ENCODE results near the gene RHBDD3.

Gene RHBDD3

DNA sequence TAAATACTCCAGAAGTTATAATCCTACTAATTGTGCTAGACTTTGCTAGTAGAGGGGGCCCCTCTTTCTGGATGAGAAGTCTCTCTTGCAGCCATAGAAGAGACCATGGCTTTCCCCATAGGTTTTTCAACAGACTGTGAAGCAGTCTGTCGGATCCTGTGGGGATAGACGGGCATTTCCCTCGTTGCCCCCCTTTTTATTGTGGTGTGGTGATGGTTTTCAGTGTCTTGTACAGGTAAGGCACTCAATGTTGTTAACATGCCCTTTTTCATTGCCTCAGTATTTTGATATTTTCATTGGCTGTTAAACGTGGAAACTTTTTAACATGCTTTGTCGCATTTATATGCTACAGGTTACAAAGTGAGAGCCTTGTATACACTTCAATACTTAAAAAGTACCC is 22.3 kb upstream of the RHBDD3 start:
- DNase-seq (ENCODE audit: extremely low spot score), result no peak
- TF ChIP-seq CTCF (IDR thresholded peaks at IDR 0.05; ENCODE audit: control extremely low read depth, extremely low read depth, low read depth, missing control alignments), result no peak
- ChIA-PET POLR2A (no interaction called here), CTCF (interaction anchor here (1.5 to 1.6 kb wide), 2 partner anchors 17 to 45 kb away, joined by 3 to 5 read pairs; partner anchors contain the start of gene GAS2L1)

GRCh38 chr22:29288837-29289236 is 21.1 kb upstream of the RHBDD3 start:
- ChIA-PET CTCF (interaction anchor here (1.2 to 1.4 kb wide), 2 partner anchors 14 to 15 kb away, joined by 3 to 5 read pairs; no protein-coding TSS in a partner anchor), POLR2A (no interaction called here)
- no peak for DNase-seq (ENCODE audit: extremely low spot score)
- TF ChIP-seq CTCF (IDR thresholded peaks at IDR 0.05; ENCODE audit: control extremely low read depth, extremely low read depth, low read depth, missing control alignments), result no peak

GRCh38 chr22:29284196-29284595 is 16.4 kb upstream of the RHBDD3 start:
- ChIA-PET POLR2A (no interaction called here), CTCF (interaction anchor here (1.2 kb wide), 2 partner anchors 9 to 11 kb away, joined by 3 read pairs; no protein-coding TSS in a partner anchor)
- DNase-seq (ENCODE audit: extremely low spot score), result no peak
- TF ChIP-seq CTCF (IDR thresholded peaks at IDR 0.05; ENCODE audit: control extremely low read depth, extremely low read depth, low read depth, missing control alignments), result no peak

GRCh38 chr22:29277927-29278326 is 10.1 kb upstream of the RHBDD3 start:
- ChIA-PET CTCF (interaction anchor here (1.0 to 1.5 kb wide), 3 partner anchors 9 to 28 kb away, joined by 3 to 4 read pairs (median 3); partner anchors contain the start of gene GAS2L1), POLR2A (no interaction called here)
- no peak for TF ChIP-seq CTCF (IDR thresholded peaks at IDR 0.05; ENCODE audit: control extremely low read depth, extremely low read depth, low read depth, missing control alignments)
- no peak for DNase-seq (ENCODE audit: extremely low spot score)

DNA sequence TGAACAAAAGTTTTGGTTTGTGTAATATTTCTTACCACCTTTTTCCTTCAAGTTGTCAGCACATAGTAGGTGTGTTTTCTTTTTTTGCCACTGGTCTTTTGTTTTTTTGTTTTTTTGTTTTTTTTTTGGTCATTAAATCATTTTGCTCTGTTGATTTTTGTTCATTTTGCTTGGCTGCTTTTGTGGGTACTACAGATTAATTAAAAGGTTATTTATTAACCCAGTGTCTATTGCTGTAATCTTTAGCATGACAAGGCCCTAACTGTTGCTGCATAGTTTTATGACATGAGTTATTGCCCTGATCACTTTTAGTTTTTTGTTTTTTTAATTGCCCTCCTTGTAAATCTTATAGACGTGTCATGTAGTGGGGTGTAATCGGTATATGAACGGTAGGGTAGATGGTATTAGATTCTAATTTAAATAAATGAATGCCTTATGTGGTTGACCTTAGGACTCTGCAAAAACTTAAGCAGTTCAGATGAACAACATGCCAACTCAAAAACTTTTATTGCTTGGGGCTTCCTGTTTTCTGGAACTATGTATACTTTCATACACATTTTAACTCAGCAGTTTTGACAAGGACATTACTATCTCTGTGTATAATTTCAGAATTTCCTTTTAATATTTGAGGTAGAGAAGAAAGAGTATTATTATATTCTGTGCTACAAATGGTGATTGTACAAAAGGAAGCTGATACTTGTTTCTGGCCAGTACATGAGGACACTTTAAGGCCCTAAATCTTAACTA is 8.2 kb upstream of the RHBDD3 start:
- ChIA-PET CTCF (interaction anchor here (1.5 kb wide), 1 partner anchor 17 kb away, joined by 4 read pairs; no protein-coding TSS in a partner anchor), POLR2A (interaction anchor here (0.6 kb wide), 1 partner anchor 108 kb away, joined by 3 read pairs; no protein-coding TSS in a partner anchor)
- TF ChIP-seq CTCF (IDR thresholded peaks at IDR 0.05; ENCODE audit: control extremely low read depth, extremely low read depth, low read depth, missing control alignments), result no peak
- DNase-seq (ENCODE audit: extremely low spot score), result no peak

DNA sequence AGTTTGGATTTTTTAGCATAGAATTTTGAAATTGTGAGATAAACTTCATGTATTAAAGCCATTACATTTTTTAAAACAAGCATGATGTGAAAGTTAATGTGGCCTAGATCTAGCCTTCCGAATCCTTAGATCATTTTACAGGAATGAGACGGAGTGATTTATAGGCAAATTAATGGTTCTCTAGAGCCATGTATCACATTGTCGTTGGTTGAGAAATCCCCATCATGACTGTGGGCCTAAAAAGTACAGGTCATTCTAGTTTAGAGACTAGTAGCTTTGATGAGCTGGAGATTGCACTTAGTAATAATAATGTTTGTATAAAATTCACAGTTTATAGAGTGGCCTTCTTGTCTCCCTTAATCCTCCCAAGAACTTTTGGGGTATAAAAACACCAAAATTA is 7.4 kb upstream of the RHBDD3 start:
- POLR2A ChIA-PET, result no interaction called here
- DNase-seq (ENCODE audit: extremely low spot score), result no peak
- CTCF ChIA-PET, result interaction anchor here (1.0 to 1.3 kb wide), 2 partner anchors 10 to 12 kb away, joined by 3 to 4 read pairs; no protein-coding TSS in a partner anchor
- TF ChIP-seq CTCF (IDR thresholded peaks at IDR 0.05; ENCODE audit: control extremely low read depth, extremely low read depth, low read depth, missing control alignments), result no peak
